ENCODE results near the gene TKT. TPM values are rescaled to one million over a fixed set of nuclear protein-coding genes. Genes with fewer than 3 reads are reported as not detected.

Gene TKT
- total RNA-seq, 6 experiments from 2014 or later, result 335 to 562 (median 471) TPM

DNA sequence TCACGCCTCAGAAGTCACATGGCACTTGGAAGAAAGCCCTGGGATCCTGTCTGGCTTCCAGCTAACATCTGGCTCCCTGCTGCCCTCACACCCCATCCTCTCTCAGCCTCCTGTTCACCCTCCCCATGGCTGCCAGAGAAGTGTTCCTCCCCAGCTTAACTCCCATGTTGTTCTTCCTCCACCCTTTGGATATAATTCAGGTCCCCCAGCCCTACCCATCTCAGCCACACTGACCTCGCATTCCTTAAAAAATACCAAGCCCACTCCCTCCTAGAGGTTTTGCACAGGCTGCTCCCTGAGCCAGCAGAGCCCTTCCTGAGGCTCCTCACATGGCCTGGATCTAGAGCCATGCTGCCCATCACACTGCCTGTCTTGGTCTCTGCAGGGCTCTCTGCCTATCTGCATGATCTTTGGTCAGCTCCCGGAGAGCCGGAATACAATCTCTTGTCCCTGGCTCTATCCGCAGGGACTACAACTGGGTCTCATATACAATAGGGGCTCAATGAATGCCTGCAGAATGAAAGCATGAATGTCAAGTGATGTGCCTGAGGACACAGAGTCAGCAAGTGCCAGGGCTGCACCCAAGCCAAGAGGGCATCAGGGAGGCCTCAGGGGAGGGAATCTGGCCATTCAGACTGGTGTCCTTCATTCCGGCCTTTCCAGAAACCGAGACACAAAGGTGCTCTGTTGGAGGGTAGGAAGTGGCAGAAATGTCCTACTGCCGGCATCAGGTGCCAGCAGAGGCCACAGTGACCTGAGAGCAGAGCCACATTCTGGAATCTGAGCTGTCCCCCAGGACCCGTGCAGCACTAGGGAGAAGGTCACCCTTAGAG, 3.8 kb upstream of the TKT start:
- Mint-ChIP-seq H3K9me3 (no peaks in the 10 kb centered on the region), H3K27me3 (ENCODE audit: insufficient read depth) (peaks cover 4% of the 10 kb centered on the region; the same call in 1 of the 2 replicates), H3K36me3 (ENCODE audit: low read depth) (peaks cover 6% of the 10 kb centered on the region), H3K4me1 (ENCODE audit: low read depth) (peaks cover 22% of the 10 kb centered on the region), H3K4me3 (no peak overlapping the region), H3K27ac (no peak overlapping the region; the same call in 1 of the 2 replicates)
- TF ChIP-seq, protein P1, sequence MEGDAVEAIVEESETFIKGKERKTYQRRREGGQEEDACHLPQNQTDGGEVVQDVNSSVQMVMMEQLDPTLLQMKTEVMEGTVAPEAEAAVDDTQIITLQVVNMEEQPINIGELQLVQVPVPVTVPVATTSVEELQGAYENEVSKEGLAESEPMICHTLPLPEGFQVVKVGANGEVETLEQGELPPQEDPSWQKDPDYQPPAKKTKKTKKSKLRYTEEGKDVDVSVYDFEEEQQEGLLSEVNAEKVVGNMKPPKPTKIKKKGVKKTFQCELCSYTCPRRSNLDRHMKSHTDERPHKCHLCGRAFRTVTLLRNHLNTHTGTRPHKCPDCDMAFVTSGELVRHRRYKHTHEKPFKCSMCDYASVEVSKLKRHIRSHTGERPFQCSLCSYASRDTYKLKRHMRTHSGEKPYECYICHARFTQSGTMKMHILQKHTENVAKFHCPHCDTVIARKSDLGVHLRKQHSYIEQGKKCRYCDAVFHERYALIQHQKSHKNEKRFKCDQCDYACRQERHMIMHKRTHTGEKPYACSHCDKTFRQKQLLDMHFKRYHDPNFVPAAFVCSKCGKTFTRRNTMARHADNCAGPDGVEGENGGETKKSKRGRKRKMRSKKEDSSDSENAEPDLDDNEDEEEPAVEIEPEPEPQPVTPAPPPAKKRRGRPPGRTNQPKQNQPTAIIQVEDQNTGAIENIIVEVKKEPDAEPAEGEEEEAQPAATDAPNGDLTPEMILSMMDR (IDR thresholded peaks at IDR 0.05), result no peak
- no peak for DNase-seq

GRCh38 chr3:53258600-53259426, 3.0 kb upstream of the TKT start:
- Mint-ChIP-seq H3K4me3 (no peak overlapping the region), H3K27me3 (ENCODE audit: insufficient read depth) (peaks cover 6% of the 10 kb centered on the region), H3K36me3 (ENCODE audit: low read depth) (peaks cover 14% of the 10 kb centered on the region), H3K4me1 (ENCODE audit: low read depth) (peaks cover 24% of the 10 kb centered on the region), H3K9me3 (no peaks in the 10 kb centered on the region), H3K27ac (no peak overlapping the region)
- DNase-seq, result no peak
- TF ChIP-seq, protein P1 (IDR thresholded peaks at IDR 0.05), result no peak

- H3K4me1 Mint-ChIP-seq (ENCODE audit: low read depth), result peaks cover 36% of the 10 kb centered on the region
- DNase-seq, result no peak
- H3K4me3 Mint-ChIP-seq, result no peak overlapping the region
Observed at GRCh38 chr3:53257465-53257864, 1.6 kb upstream of the TKT start.

GRCh38 chr3:53256704-53257055, 858 bp upstream of the TKT start:
- no peak overlapping the region for H3K4me3 Mint-ChIP-seq
- H3K4me1 Mint-ChIP-seq (ENCODE audit: low read depth), result peaks cover 35% of the 10 kb centered on the region

More at GRCh38 chr3:53257465-53257864, 1.6 kb upstream of the TKT start:
- TF ChIP-seq, protein P1 (IDR thresholded peaks at IDR 0.05), result no peak
- Mint-ChIP-seq H3K27ac (no peak overlapping the region), H3K27me3 (ENCODE audit: insufficient read depth) (peaks cover 6% of the 10 kb centered on the region), H3K9me3 (no peaks in the 10 kb centered on the region), H3K36me3 (ENCODE audit: low read depth) (peaks cover 22% of the 10 kb centered on the region)

DNA sequence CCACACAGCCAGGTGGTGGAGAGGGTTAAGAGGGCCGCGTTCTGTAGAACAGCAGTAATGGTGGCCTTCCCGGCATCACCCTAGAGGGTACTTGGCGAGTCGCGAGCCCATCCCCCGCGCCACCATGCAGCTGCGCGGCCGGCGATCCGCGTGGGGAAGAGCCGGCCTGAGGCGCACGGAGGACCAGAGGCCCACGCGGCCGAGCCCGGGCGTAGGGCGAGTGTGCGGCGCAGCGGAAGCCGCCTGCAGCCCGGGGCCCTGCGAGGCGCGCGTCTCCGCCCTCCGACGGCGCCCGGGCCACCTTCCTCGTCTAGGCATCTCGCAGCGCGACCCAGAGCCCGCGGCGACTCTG, 423 bp downstream of the TKT start:
- DNase-seq, result no peak
- H3K4me1 Mint-ChIP-seq (ENCODE audit: low read depth), result peaks cover 44% of the 10 kb centered on the region

More at GRCh38 chr3:53256704-53257055, 858 bp upstream of the TKT start:
- DNase-seq, result no peak
- TF ChIP-seq, protein P1 (IDR thresholded peaks at IDR 0.05), result no peak
- Mint-ChIP-seq H3K9me3 (no peaks in the 10 kb centered on the region), H3K27ac (no peak overlapping the region), H3K36me3 (ENCODE audit: low read depth) (peaks cover 25% of the 10 kb centered on the region), H3K27me3 (ENCODE audit: insufficient read depth) (peaks cover 6% of the 10 kb centered on the region)

More for the DNA sequence above, 423 bp downstream of the TKT start:
- no peaks in the 10 kb centered on the region for H3K9me3 Mint-ChIP-seq
- TF ChIP-seq, protein P1 (IDR thresholded peaks at IDR 0.05), result no peak
- peak overlapping the region; percentile 79 for H3K27ac Mint-ChIP-seq
- H3K27me3 Mint-ChIP-seq (ENCODE audit: insufficient read depth), result peaks cover 6% of the 10 kb centered on the region
- peaks cover 30% of the 10 kb centered on the region for H3K36me3 Mint-ChIP-seq (ENCODE audit: low read depth)
- H3K4me3 Mint-ChIP-seq, result peak overlapping the region; percentile 97
